IPS-11a (cell line): ENCODE results near the gene MPHOSPH8.
A peak's percentile ranks its signal among the peaks of the same experiment; 100 is the strongest.

Experiments
- H3K4me3 ChIP-seq: one replicate; pipeline ENCODE4 v1.5.1; 2013; ENCODE audit warnings: low read depth, low read length, control low read depth

Gene MPHOSPH8, protein sequence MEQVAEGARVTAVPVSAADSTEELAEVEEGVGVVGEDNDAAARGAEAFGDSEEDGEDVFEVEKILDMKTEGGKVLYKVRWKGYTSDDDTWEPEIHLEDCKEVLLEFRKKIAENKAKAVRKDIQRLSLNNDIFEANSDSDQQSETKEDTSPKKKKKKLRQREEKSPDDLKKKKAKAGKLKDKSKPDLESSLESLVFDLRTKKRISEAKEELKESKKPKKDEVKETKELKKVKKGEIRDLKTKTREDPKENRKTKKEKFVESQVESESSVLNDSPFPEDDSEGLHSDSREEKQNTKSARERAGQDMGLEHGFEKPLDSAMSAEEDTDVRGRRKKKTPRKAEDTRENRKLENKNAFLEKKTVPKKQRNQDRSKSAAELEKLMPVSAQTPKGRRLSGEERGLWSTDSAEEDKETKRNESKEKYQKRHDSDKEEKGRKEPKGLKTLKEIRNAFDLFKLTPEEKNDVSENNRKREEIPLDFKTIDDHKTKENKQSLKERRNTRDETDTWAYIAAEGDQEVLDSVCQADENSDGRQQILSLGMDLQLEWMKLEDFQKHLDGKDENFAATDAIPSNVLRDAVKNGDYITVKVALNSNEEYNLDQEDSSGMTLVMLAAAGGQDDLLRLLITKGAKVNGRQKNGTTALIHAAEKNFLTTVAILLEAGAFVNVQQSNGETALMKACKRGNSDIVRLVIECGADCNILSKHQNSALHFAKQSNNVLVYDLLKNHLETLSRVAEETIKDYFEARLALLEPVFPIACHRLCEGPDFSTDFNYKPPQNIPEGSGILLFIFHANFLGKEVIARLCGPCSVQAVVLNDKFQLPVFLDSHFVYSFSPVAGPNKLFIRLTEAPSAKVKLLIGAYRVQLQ

DNA sequence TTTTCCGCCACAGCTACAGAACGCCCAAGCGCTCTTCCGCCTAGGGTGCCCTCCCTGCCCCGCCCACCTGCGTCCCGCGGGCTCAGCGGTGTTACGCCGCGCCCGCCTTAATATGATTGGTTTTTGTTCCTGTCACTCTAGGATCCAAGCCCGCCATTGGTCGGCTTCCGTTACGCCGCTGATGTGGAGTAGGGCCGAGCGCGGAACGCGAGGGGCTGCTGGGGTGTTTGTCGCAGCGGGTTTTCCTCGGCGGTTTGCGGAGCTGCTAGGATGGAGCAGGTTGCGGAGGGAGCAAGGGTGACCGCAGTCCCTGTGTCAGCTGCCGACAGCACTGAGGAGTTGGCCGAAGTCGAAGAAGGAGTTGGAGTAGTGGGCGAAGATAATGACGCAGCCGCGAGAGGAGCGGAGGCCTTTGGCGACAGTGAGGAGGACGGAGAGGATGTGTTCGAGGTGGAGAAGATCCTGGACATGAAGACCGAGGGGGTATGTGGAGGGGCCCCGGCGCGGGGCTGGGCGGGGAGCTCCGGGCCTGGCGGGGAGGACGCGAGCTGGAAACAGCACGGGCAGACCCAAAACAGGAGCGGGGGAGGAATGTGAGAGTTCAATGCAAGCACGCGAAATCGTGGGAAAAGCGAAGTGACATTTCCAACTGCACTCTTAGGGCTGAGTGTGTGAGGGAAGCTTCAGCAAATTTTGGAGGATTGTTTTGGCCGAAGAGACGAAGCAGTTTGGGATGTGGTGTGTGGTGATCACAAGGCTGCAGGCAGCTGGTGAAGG lies at the start of gene MPHOSPH8:
Gene MPHOSPH8 (plus strand): TSS at position 181 of the 777 bp plus-strand sequence. CDS start 90 bp downstream, at position 271.
- peak within 1 kb of the TSS; percentile 80 for H3K4me3 ChIP-seq

DNA sequence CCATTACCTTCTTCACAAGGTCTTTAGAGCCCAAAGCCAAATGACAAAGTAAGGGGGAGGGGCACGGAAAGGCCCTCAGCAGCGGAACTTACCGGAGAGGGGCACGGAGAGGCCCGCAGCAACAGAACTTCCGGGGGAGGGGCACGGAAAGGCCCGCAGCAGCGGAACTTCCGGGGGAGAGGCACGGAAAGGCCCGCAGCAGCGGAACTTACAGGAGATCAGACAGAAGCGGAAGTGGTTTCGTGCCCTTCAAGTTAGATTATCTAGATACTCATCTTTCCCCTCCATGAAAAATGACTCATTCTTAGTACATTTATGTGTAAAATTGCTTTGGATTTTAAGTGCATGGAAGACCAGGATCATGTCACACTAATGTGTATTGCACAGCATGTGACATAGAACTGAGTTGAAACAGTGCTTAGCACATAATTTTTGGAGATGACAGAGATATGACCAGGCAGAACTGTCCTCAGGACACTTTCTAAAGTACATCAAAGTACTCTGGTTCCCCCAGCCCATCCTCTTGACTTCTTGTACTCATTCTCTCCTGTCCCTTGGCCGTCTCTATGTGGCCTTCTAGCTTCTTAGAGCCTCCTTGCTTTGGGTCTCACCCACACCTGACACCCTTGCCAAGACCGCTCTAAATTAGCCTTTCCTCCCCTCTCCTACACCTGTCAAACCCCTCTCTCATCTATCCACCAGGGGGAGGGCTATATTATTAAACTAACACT lies 46.4 kb upstream of the MPHOSPH8 start:
- H3K4me3 ChIP-seq = no peak overlapping the region

DNA sequence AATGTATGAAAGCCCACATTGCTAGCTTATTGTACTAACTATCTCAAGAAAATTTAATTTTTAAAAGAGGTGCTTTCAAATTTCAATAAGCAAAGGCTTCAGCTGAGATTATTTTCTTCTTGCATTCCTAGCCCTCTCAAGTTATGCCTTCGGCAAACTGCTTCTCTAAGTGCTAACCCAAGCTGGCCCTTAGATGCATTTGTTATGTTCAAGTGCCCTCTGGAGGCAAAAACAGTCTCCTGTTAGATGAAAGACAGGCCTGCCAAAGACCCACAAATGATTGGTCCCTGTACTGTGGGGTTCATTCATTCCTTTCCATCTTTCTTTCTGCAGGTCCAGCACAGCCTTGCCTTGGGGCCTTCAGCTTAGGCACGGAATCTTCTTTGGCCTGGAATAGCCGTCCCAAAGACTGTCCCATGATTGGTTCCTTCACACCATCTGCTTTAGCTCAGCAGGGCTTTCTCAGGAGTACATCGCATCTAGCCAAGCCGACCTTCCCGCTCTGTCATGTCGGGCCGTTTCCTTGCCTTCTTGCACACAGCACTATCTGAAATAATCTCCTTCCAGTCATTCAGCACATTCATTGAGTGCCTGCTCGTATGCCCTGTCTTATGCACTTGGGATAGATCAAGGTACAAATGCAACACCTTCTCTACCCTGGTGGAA lies 45.7 kb upstream of the MPHOSPH8 start:
- H3K4me3 ChIP-seq = no peak overlapping the region

DNA sequence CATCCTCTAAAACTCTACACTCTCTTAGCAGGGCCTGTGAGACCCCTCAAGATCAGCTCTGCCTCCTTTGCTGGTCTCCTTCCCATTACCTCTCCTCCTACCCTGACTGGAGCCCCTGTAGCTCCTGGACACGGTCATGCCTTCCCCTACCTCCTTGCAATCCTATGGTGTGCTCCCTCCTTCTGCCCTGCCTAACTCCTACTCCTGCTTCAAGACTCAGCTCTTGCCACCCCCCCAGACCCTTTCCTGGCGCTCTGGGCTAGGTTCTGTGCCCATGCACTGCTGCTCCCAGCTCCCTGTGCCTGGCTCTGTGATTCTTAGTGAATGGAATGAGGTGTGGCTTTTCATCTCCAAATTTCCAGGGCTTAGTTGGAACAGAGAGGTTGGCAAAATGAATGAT lies 44.1 kb upstream of the MPHOSPH8 start:
- H3K4me3 ChIP-seq = no peak overlapping the region

DNA sequence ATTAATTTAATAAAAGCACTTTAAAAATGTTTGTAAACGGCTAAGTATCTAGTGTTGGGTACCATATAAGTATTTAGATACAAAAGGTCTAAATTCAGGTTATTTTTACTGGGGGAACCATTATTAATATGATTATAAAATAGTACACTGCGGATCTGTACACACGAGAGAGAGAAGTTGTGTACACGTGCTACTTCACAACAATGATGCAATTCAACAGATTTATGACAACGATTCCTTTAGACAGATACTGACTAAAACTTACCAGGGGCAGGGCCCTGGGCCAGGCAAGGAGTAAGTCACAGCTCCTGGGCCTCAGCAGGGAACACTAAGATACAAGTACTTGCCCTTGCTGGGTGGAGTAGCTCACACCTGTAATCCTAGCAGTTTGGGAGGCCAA lies 43.0 kb upstream of the MPHOSPH8 start:
- no peak overlapping the region for H3K4me3 ChIP-seq

DNA sequence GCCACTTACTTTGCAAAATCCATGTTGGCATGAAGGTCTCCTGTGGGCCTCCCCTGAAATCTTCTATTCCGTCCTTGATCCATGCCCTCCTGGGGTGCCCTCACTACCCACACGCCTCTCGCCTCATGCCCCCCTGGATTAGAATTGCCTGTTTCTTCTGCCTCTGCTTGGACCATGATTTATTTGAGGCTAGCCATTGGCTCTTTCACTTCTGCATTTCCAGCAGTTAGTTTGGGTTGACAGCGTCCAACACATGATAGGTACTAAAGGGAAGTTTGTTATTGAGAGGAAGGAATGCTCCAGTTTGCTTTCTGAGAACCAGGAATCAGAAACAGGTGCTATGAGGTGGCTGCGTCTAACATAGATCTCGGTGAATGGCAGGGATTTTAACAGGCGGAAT lies 41.6 kb upstream of the MPHOSPH8 start:
- no peak overlapping the region for H3K4me3 ChIP-seq

DNA sequence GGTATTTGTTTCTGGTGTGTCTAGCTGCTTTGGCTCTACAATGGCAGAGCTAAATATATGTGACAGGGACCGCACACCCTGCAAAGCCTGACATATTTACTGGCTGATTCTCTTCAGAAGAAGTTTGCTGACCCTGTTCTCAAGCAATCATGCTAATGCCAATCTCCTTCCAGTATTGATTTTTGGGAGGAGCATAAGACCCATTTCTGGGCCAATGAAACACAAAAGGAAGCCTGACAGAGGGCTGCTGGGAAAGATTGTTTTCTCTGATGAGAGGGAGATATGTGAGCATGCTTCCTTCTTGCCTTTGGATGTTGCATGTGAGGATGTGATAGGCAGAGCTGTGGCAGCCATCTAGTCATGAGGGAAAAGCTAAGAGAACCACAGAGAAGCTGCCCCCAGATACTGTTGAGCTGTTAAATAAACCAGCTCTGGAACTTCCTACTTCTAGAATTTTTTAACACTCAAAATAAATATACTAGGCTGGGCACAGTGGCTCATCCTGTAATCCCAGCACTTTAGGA lies 40.7 kb upstream of the MPHOSPH8 start:
- no peak overlapping the region for H3K4me3 ChIP-seq

DNA sequence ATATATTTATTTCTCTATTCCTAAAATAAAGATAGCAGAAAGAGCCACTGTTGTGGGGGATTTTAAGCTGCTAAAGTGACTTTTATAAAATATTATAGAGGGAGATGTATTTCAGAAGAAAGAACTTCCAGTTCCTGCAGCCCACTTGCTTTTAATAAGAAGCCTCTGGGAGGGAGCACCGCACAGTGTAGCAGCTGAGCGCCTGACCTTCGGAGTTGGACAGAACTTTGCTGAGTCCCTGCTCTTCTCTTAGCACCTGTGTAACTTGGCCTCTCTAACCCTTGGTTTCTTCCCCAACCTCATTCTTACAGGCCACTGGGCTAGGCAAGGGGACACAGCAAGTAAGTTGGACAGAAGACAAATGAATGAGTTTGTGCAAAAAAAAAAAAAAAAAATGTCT lies 37.4 kb upstream of the MPHOSPH8 start:
- no peak overlapping the region for H3K4me3 ChIP-seq

DNA sequence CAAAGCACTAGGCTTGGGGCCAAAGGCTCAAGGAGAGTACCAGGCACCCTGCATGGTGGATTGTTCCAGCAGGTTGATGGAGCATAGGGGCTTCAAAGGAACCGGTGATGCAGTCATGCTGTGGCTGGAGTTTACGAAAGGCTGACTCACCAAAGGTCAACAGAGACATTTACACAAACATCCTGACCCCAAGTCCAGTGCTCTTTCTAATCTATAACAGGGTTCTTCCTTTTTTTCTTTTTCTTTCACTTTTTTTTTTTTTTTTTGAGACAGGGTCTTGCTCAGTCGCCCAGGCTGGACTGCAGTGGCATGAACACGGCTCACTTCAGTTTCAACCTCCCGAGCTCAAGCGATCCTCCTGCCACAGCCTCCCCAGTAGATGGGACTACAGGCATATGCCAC lies 36.5 kb upstream of the MPHOSPH8 start:
- H3K4me3 ChIP-seq = no peak overlapping the region

DNA sequence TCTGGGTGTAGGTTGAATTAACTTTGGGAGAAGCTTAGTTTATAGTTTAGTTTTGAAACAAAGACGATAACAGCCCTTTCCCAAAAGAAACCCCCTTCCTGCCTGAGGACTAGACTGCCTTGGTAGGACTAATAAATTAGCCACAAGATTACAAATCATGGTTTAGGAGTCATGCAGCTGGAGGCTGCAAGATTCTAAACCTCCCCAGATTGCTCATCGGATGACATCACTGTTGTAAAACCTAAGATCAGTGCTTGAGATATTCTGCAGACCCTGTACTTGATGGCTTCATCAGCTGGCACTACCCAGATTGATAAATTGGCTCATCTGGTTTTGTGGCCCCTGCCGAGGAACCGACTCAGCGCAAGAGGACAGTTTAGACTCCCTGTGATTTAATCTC lies 35.9 kb upstream of the MPHOSPH8 start:
- no peak overlapping the region for H3K4me3 ChIP-seq

DNA sequence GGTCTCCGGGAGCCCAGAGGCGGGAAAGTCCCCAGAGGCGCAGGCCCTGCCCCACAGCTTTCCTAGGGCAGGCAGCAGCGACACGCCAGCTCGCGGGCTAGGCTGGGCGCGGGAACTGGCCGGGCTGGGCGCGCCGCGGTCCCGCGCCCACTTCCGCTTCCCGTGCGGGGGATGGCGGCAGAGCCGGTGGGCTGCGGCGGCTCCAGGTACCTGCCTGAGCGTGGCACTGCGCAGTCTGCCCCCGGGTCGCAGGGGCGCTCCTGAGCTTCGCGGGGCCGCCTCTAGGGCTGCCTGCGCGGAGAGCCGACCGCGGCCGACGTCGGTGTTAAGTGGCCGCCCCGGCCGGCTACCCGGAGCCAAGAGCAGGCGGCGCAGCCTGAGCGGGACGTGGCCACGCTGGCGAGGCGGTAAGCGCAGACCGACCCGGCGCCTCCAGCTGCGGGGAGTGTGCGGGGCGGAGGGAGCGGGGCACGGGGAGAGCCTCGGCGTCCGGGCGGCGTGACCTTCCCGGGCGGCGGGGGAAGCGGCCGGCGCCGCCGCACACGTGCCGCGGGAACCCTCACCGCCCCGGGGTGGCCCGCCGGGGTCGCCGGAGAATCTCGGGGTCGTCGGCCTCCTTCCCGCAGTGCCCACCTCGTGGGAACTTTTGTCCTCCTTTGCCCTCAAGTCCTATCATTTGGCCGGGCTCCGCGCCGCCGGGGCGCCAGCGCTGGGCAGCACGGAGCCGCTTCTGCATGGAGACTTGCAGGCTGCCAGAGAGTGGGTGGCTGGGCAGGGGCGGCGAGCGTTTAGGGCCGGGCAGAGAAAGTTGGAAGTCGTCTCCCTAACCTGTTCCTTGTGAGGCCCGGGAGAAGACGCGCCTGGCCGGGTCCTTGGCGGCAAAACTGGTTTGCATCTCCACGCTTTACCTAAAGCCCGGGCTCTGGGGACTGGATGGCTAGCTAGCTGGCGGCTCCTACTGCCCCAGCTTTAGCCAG lies 31.4 kb upstream of the MPHOSPH8 start:
- peak overlapping the region; percentile 48 for H3K4me3 ChIP-seq

DNA sequence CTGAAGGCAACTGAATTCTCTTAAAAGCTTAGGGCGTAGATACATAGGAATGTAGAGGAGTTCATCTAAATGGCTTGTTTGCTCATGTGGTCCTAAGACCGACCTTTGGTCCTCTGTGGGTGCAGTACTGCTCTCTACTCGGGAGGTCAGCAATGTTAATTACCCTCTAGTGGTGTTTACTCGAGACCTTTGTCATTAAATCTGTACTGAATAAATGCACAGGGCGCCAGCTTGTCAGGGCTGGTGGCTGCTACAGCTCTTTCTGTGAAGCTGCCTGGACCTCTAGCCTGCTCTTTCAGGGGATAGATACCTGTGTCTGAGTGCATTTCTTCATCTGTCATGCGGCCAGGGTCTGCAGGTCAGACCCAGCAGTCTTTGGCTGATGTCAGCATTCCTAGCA lies 29.2 kb upstream of the MPHOSPH8 start:
- H3K4me3 ChIP-seq = no peak overlapping the region

DNA sequence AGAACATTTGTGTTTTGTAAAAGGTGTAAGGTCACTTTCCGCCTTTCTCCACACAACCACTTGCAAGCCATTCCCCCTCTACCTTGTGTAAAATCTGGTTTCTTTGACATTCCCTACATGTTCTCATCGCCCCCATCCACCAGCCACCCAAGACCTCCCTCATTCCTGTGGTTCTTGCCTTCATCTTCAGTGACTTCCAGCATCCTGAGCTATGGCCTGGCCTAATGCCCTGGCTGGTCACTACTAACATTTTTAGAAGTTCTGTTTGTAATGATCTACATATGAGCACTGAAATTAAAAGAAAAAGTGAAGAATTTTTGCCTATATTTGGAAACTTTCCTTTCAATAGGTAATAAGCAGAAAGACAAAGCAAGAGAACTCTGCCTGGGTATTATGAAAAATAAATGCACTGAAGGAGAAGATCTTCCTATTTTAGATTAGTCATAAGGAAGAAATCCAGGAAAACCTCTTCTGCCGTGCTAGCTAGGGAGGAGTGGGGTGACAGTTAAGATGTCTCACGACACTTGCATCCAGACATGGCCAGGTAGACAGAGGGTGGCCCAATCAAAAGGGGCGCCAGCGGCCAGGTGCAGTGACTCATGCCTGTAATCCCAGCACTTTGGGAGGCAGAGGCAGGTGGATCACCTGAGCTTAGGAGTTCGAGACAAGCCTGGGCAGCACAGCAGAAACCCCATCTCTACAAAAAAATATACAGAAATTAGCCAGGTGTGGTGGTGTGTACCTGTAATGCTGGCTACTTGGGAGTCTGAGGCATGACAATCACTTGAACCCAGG lies 28.1 kb upstream of the MPHOSPH8 start:
- no peak overlapping the region for H3K4me3 ChIP-seq

DNA sequence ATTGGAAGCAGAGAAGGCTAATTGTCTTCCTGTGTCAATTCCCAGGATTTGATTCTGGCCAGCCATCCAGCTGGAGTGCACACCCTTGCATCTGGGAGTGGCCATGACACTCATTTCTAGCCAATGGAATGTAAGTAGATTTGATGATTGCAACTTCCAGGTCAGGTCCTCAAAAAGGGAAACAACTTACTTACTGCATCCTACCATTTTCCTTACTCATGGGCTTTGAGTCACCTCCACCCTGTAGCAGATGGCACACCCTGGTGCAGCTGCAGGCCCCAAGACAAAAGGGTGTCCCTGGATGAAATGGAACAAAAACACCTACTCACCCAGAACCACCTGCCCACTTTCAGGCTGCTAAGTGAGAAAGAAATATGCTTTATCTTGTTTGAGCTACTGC lies 27.3 kb upstream of the MPHOSPH8 start:
- no peak overlapping the region for H3K4me3 ChIP-seq

DNA sequence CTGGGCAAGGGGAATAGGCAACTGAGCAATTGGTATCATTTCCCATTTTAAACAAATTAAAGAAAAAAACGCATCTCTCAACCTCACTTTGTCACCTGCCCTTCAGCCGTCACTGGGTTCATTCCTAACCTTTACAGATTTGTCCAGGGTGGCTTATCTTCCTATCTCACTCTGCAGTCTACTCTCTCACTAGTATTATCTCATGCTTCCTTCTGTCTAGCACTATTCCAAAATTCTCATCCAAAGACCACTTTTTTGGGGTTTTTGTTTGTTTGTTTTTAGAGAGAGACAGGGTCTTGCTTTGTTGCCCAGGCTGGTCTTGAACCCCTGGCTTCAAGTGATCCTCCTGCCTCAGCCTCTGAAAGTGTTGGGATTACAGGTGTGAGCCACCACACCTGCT lies 26.7 kb upstream of the MPHOSPH8 start:
- no peak overlapping the region for H3K4me3 ChIP-seq

DNA sequence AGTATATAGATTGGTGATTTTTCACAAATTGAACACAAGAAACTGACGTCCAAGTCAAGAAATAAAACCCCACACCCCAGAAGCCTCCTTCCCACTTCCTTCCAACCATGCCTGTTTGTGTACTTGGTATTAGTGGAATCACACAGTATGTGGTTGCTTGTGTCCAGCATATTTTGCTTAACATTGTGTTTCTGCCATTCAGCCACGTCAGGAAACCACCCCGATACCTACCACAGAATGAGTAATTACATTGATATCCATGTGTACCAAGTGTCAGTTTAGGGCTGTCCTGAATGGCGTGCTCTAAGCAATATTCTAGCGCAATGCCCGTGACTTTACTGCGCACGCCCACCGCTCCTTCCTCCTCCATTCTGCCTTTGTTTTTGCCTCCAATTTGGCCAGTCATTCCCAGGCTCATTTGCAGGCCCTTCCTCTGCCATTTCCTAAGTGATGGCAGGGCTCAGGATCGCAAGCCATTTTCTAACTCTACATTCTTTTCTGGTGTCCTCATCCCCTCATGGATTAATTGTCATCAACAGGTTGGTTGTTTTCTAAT lies 25.9 kb upstream of the MPHOSPH8 start:
- no peak overlapping the region for H3K4me3 ChIP-seq

DNA sequence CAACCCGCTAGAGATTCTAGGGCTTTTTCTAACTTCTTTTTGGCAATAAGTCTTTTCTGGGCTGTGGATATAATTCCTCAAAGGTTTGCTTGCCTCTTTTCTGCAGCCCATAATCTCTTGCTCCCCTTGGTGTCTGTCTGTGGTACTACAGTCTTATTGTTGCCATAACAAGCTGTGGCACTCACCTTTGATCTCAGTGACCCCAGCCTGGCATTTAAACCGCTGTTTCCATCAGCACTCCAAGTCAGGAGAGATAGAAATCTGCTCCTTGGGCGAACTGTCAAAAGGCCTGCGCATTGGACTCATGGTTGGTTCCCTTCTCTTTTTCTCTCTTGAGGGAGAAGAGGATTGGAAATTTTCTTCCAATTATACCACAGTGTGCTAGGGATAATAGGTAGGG lies 14.5 kb upstream of the MPHOSPH8 start:
- no peak overlapping the region for H3K4me3 ChIP-seq

DNA sequence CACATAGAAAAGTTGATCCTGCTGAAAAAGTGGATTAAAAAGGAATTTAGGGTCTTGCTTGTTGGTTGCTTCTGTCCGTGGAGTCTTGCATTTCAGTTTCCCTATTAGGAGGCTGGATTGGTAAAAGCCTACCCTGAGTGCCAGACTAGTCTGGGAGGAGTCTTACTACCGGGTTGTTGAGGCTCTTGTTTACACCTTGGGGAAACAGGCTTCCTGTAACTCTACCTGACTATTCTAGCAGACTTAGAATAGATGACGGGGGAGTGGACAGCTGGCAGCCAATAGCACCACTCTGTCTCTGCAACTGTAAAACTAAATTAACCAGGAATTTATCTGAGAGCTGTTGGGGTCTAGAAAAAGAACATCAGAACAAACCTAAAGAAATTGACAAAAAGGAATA lies 11.3 kb upstream of the MPHOSPH8 start:
- no peak overlapping the region for H3K4me3 ChIP-seq
